K562 (cell line): ENCODE measurements around the gene RASSF7. TPM values are rescaled to one million over a fixed set of nuclear protein-coding genes. Genes with fewer than 3 reads are reported as not detected.
A peak's percentile ranks its signal among the peaks of the same experiment; 100 is the strongest.

Experiments used
- ARID2 ChIP-seq: fragments of 450-650 bp; IDR thresholded peaks from 2 replicates; pipeline ENCODE4 v1.6.1; 2017; ENCODE audit warnings: antibody characterized with exemption, mild to moderate bottlenecking
- C11orf30 ChIP-seq: fragments of 450-650 bp; IDR thresholded peaks from 2 replicates; pipeline ENCODE4 v1.6.1; 2016; ENCODE audit warnings: low read depth, mild to moderate bottlenecking
- CSDE1 ChIP-seq, 2 experiments: fragments of 450-650 bp; IDR thresholded peaks; 2 replicates each; pipeline ENCODE4 v1.6.1; 2016; ENCODE audit warnings: mild to moderate bottlenecking in 1 of 2
- FOS ChIP-seq: IDR thresholded peaks from 3 replicates; pipeline ENCODE4 v1.6.1; 2011; ENCODE audit not compliant: insufficient read length; ENCODE audit errors: extremely low read depth
- KAT7 ChIP-seq: sonication (generic); formaldehyde crosslinking; IDR thresholded peaks from 2 replicates; pipeline ENCODE4 v1.8.0; 2022; ENCODE audit warnings: missing genetic modification reagents, mild to moderate bottlenecking, borderline replicate concordance
- KLF10 ChIP-seq: fragments of 250-450 bp; sonication (Bioruptor Pico); IDR thresholded peaks from 2 replicates; pipeline ENCODE4 v1.6.1; 2021; ENCODE audit warnings: matching md5 sums
- MCM3 ChIP-seq: fragments of 450-650 bp; IDR thresholded peaks from 2 replicates; pipeline ENCODE4 v1.6.1; 2016
- PHTF2 ChIP-seq: fragments of 250-450 bp; sonication (Bioruptor Pico); IDR thresholded peaks from 2 replicates; pipeline ENCODE4 v1.5.0; 2021; ENCODE audit warnings: mild to moderate bottlenecking
- SIRT6 ChIP-seq: IDR thresholded peaks from one replicate; pipeline ENCODE4 v1.6.1; 2012; ENCODE audit warnings: low read depth, mild to moderate bottlenecking, control low read depth, inconsistent platforms, low read length, moderate library complexity
- SMAD1 ChIP-seq: fragments of 150-350 bp; IDR thresholded peaks from 2 replicates; pipeline ENCODE4 v1.6.1; 2014; ENCODE audit warnings: low read length, low read depth; ENCODE audit not compliant: partially characterized antibody
- TEAD1 ChIP-seq, 2 experiments: fragments of 450-650 bp in 1 of 2; sonication (generic) in 1 of 2; formaldehyde crosslinking; IDR thresholded peaks; 2 replicates each; pipeline versions ENCODE4 v1.4.0 to v1.8.0; 2020 to 2022; ENCODE audit warnings: mild to moderate bottlenecking in 2 of 2, missing genetic modification reagents in 1 of 2
- XRCC3 ChIP-seq: fragments of 450-650 bp; IDR thresholded peaks from 2 replicates; pipeline ENCODE4 v1.6.1; 2017; ENCODE audit warnings: mild to moderate bottlenecking, moderate library complexity
- ZBTB1 ChIP-seq: sonication (generic); formaldehyde crosslinking; IDR thresholded peaks from 2 replicates; pipeline ENCODE4 v1.8.1; 2023; ENCODE audit warnings: missing genetic modification reagents, low read depth, mild to moderate bottlenecking, borderline replicate concordance
- polyA plus RNA-seq, 8 experiments: library from polyadenylated mRNA; depleted of rRNA in 4 of 8; stranded (reverse) in 5 of 8; unstranded in 3 of 8; fragments of >200 nt; fragmentation: Nextera tagmentation in 2 of 8; fragmentation: Illumina TruSeq in 1 of 8; extraction: Ambion mirVana in 2 of 8; extraction: Trizol in 1 of 8; gene quantifications; 2 replicates each; pipeline versions ENCODE4 v1.2.1 to v1.2.3, GENCODE V29; 2011 to 2014; ENCODE audit warnings: inconsistent platforms in 1 of 8, missing spikeins in 1 of 8
- total RNA-seq, 7 experiments: library from RNA; depleted of rRNA in 6 of 7; stranded (reverse); fragments of >200 nt in 6 of 7; fragmentation: Illumina TruSeq in 2 of 7; extraction: Trizol in 2 of 7; gene quantifications; 2 replicates each; pipeline versions ENCODE4 v1.2.1 to v1.2.3, GENCODE V29; 2011 to 2021; ENCODE audit warnings: low replicate concordance in 1 of 7
- TF ChIP-seq, protein P1 (sequence below): fragments of 250-450 bp; sonication (Bioruptor Pico); IDR thresholded peaks from 2 replicates; pipeline ENCODE4 v1.5.1; 2021; ENCODE audit warnings: mild to moderate bottlenecking
- TF ChIP-seq, protein P2 (sequence below): sonication (generic); formaldehyde crosslinking; IDR thresholded peaks from 2 replicates; pipeline ENCODE4 v1.8.1; 2023; ENCODE audit warnings: missing genetic modification reagents, mild to moderate bottlenecking, borderline replicate concordance
- TF ChIP-seq, protein P3 (sequence below): fragments of 200-400 bp; formaldehyde crosslinking; IDR thresholded peaks from 2 replicates; pipeline ENCODE4 v1.6.1; 2017; ENCODE audit warnings: mild to moderate bottlenecking, low read depth, low read length, moderate library complexity
- TF ChIP-seq, protein P4 (sequence below), 2 experiments: IDR thresholded peaks in 1 of 2; conservative IDR thresholded peaks in 1 of 2; 2 replicates each; pipeline ENCODE4 v1.6.1; 2016; ENCODE audit warnings: low read depth in 2 of 2, mild to moderate bottlenecking in 1 of 2, missing compliant biosample characterization in 1 of 2, missing genetic modification characterization in 1 of 2, moderate library complexity in 1 of 2

The RASSF7 gene
- total and polyA plus RNA-seq, 9 of the 15 experiments (the other 6 are each of a cell fraction or from before 2014, with no cell fraction given): 0.41 to 45.2 (median 18.6) TPM

DNA sequence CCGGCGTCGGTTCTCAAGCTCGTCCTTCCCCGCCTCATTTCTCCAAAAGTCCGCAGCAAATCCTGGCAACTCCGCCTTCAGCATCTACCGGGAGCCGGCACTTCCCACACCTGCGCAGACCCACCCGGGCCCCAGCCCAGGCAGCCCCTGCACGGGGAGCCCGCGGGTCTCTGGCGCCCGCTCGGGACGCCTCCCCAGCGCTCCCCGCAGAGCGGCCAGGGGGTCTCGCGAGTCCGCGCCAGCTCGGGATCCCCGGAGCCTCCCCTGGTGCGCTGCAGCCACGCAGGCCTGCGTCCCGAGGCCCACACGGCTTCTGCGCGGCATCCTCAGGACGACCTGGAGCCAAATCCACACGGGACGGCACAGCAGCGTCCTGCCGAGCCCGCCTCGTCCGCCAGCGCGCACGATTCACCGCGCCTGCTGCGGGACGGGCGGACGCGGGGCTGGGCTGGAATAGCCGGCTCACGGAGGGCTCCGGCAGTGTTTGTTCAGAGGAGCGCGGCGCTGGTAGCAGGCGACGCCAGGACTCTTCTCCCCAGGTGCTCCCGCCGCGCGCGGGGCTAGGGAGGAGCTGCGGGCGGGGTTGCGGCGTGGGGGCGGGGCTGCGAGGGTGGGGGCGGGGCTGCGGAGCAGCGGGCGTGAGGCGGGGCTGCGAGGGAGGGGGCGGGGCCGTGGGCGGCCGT, 14.7 kb downstream of the RASSF7 start (continued):
- TF ChIP-seq MCM3 (no peak), CSDE1 (IDR thresholded peaks at IDR 0.05) (no peak), C11orf30 (no peak), ZBTB1 (CRISPR knock-in tag) (peak; percentile 86), SIRT6 (no peak), KAT7 (CRISPR knock-in tag) (peak; percentile 66; the same call in 1 of the 2 replicates), KLF10 (CRISPR knock-in tag) (no peak), FOS (no peak), XRCC3 (no peak), TEAD1 (CRISPR knock-in tag; IDR thresholded peaks at IDR 0.05) (no peak), PHTF2 (CRISPR knock-in tag) (no peak), ARID2 (no peak), SMAD1 (no peak)
- TF ChIP-seq, protein P1, sequence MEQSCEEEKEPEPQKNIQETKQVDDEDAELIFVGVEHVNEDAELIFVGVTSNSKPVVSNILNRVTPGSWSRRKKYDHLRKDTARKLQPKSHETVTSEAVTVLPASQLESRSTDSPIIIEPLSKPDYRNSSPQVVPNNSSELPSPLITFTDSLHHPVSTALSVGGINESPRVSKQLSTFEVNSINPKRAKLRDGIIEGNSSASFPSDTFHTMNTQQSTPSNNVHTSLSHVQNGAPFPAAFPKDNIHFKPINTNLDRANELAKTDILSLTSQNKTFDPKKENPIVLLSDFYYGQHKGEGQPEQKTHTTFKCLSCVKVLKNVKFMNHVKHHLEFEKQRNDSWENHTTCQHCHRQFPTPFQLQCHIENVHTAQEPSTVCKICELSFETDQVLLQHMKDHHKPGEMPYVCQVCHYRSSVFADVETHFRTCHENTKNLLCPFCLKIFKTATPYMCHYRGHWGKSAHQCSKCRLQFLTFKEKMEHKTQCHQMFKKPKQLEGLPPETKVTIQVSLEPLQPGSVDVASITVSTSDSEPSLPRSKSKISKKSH (CRISPR knock-in tag): no peak
- TF ChIP-seq, protein P2, sequence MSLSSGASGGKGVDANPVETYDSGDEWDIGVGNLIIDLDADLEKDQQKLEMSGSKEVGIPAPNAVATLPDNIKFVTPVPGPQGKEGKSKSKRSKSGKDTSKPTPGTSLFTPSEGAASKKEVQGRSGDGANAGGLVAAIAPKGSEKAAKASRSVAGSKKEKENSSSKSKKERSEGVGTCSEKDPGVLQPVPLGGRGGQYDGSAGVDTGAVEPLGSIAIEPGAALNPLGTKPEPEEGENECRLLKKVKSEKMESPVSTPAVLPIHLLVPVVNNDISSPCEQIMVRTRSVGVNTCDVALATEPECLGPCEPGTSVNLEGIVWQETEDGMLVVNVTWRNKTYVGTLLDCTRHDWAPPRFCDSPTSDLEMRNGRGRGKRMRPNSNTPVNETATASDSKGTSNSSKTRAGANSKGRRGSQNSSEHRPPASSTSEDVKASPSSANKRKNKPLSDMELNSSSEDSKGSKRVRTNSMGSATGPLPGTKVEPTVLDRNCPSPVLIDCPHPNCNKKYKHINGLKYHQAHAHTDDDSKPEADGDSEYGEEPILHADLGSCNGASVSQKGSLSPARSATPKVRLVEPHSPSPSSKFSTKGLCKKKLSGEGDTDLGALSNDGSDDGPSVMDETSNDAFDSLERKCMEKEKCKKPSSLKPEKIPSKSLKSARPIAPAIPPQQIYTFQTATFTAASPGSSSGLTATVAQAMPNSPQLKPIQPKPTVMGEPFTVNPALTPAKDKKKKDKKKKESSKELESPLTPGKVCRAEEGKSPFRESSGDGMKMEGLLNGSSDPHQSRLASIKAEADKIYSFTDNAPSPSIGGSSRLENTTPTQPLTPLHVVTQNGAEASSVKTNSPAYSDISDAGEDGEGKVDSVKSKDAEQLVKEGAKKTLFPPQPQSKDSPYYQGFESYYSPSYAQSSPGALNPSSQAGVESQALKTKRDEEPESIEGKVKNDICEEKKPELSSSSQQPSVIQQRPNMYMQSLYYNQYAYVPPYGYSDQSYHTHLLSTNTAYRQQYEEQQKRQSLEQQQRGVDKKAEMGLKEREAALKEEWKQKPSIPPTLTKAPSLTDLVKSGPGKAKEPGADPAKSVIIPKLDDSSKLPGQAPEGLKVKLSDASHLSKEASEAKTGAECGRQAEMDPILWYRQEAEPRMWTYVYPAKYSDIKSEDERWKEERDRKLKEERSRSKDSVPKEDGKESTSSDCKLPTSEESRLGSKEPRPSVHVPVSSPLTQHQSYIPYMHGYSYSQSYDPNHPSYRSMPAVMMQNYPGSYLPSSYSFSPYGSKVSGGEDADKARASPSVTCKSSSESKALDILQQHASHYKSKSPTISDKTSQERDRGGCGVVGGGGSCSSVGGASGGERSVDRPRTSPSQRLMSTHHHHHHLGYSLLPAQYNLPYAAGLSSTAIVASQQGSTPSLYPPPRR (CRISPR knock-in tag): no peak
- TF ChIP-seq, protein P3, sequence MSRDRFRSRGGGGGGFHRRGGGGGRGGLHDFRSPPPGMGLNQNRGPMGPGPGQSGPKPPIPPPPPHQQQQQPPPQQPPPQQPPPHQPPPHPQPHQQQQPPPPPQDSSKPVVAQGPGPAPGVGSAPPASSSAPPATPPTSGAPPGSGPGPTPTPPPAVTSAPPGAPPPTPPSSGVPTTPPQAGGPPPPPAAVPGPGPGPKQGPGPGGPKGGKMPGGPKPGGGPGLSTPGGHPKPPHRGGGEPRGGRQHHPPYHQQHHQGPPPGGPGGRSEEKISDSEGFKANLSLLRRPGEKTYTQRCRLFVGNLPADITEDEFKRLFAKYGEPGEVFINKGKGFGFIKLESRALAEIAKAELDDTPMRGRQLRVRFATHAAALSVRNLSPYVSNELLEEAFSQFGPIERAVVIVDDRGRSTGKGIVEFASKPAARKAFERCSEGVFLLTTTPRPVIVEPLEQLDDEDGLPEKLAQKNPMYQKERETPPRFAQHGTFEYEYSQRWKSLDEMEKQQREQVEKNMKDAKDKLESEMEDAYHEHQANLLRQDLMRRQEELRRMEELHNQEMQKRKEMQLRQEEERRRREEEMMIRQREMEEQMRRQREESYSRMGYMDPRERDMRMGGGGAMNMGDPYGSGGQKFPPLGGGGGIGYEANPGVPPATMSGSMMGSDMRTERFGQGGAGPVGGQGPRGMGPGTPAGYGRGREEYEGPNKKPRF: no peak
- TF ChIP-seq, protein P4, sequence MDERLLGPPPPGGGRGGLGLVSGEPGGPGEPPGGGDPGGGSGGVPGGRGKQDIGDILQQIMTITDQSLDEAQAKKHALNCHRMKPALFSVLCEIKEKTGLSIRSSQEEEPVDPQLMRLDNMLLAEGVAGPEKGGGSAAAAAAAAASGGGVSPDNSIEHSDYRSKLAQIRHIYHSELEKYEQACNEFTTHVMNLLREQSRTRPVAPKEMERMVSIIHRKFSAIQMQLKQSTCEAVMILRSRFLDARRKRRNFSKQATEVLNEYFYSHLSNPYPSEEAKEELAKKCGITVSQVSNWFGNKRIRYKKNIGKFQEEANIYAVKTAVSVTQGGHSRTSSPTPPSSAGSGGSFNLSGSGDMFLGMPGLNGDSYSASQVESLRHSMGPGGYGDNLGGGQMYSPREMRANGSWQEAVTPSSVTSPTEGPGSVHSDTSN (CRISPR knock-in tag; IDR thresholded peaks at IDR 0.05; ENCODE audit: low read depth): no peak
- TF ChIP-seq, protein P4 (tag; conservative IDR thresholded peaks at IDR 0.05; ENCODE audit: low read depth): no peak
